ENCODE measurements around the gene ANXA6.

Gene ANXA6

DNA sequence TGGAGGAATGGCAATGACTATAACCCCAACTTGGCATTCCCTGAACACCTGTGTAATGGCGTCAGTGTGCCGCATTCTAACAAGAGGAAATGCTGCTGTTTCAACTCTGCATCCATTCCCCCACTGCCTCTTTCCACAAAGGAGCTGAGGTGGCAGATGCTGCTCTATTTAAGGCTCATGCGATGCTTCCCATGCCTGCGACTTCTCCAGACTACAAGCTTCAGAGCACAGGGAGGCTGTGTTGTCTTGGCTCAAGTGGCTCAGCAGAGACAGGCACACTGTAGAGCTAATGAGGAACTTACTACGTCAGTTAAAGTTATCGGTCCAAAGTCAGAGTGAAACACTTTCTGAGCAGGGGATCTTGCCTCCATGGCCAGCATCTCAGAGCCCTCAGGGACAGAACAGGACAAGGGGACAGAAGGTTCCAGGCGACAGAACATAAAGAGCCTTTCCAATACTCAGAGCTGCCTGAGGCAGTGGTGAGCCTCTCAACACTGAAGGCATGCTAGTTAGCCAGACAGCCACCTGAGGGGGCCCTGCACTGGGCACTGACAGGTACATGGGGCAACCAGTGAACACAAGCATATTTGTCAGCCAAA, 98.6 kb downstream of the ANXA6 start:
- peaks cover 97% of the 10 kb centered on the region for H3K36me3 ChIP-seq (ENCODE audit: insufficient read depth, low read length)
- H3K27me3 ChIP-seq (ENCODE audit: insufficient read depth, low read length, poor library complexity), result no peaks in the 10 kb centered on the region
- H3K9me3 ChIP-seq (ENCODE audit: insufficient read depth, low read length, severe bottlenecking), result no peaks in the 10 kb centered on the region
- H3K9ac ChIP-seq (ENCODE audit: low read depth, low read length), result no peak overlapping the region
- H2AFZ ChIP-seq (ENCODE audit: low read depth, low read length), result no peak overlapping the region
- peaks cover 21% of the 10 kb centered on the region for H4K20me1 ChIP-seq (ENCODE audit: insufficient read depth, low read length)
- no peak overlapping the region for H3K27ac ChIP-seq (ENCODE audit: low read length)
- no peak overlapping the region for H3K4me3 ChIP-seq (ENCODE audit: low read depth in 1 of 2, low read length in 2 of 2)
- H3K4me1 ChIP-seq (ENCODE audit: insufficient read depth, low read length), result no peaks in the 10 kb centered on the region
- ATAC-seq (ENCODE audit: insufficient read depth, low read depth) (peak; percentile 31; the same call in 2 of the 3 replicates), DNase-seq (no peak)
- TF ChIP-seq, protein P1, sequence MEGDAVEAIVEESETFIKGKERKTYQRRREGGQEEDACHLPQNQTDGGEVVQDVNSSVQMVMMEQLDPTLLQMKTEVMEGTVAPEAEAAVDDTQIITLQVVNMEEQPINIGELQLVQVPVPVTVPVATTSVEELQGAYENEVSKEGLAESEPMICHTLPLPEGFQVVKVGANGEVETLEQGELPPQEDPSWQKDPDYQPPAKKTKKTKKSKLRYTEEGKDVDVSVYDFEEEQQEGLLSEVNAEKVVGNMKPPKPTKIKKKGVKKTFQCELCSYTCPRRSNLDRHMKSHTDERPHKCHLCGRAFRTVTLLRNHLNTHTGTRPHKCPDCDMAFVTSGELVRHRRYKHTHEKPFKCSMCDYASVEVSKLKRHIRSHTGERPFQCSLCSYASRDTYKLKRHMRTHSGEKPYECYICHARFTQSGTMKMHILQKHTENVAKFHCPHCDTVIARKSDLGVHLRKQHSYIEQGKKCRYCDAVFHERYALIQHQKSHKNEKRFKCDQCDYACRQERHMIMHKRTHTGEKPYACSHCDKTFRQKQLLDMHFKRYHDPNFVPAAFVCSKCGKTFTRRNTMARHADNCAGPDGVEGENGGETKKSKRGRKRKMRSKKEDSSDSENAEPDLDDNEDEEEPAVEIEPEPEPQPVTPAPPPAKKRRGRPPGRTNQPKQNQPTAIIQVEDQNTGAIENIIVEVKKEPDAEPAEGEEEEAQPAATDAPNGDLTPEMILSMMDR (IDR thresholded peaks at IDR 0.05; ENCODE audit: borderline replicate concordance, extremely low read depth, low read length, poor library complexity, severe bottlenecking), result no peak
- TF ChIP-seq EZH2 (IDR thresholded peaks at IDR 0.05; ENCODE audit: borderline replicate concordance, low read depth, low read length, severe bottlenecking), result no peak
- peaks cover 5% of the 10 kb centered on the region for H3K79me2 ChIP-seq (ENCODE audit: insufficient read depth, low read length)
- no peak overlapping the region for H3K4me2 ChIP-seq (ENCODE audit: insufficient read depth, low read length)

DNA sequence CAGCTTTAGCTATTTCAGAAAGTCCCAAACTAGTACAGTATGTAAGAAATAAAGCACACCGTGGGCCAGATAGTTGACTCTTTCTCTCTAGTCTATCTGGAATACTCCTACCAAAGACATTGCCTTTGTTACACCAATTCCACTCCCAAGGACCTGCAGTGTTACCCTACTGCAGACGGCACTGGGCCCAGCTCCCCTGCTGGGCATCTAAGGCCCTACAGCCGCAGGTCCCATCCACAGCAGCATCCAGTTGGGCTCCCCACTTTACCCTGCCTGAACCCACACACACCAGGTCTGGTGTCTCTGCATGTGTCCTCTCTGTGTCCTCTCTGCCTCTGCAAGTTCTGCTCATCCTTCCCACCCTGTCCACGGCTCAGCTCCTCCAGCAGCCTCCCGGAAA, 99.3 kb downstream of the ANXA6 start:
- no peak for ATAC-seq (ENCODE audit: insufficient read depth, low read depth)
- TF ChIP-seq, protein P1 (IDR thresholded peaks at IDR 0.05; ENCODE audit: borderline replicate concordance, extremely low read depth, low read length, poor library complexity, severe bottlenecking), result no peak
- H3K36me3 ChIP-seq (ENCODE audit: insufficient read depth, low read length), result peaks cover 98% of the 10 kb centered on the region
- no peaks in the 10 kb centered on the region for H3K27me3 ChIP-seq (ENCODE audit: insufficient read depth, low read length, poor library complexity)
- no peaks in the 10 kb centered on the region for H3K4me1 ChIP-seq (ENCODE audit: insufficient read depth, low read length)
- no peaks in the 10 kb centered on the region for H3K9me3 ChIP-seq (ENCODE audit: insufficient read depth, low read length, severe bottlenecking)
- peaks cover 4% of the 10 kb centered on the region for H3K79me2 ChIP-seq (ENCODE audit: insufficient read depth, low read length)
- peaks cover 25% of the 10 kb centered on the region for H4K20me1 ChIP-seq (ENCODE audit: insufficient read depth, low read length)
- H3K9ac ChIP-seq (ENCODE audit: low read depth, low read length), result no peak overlapping the region
- H2AFZ ChIP-seq (ENCODE audit: low read depth, low read length), result no peak overlapping the region
- no peak for DNase-seq
- H3K4me3 ChIP-seq (ENCODE audit: low read depth in 1 of 2, low read length in 2 of 2), result no peak overlapping the region
- no peak overlapping the region for H3K4me2 ChIP-seq (ENCODE audit: insufficient read depth, low read length)
- H3K27ac ChIP-seq (ENCODE audit: low read length), result no peak overlapping the region

DNA sequence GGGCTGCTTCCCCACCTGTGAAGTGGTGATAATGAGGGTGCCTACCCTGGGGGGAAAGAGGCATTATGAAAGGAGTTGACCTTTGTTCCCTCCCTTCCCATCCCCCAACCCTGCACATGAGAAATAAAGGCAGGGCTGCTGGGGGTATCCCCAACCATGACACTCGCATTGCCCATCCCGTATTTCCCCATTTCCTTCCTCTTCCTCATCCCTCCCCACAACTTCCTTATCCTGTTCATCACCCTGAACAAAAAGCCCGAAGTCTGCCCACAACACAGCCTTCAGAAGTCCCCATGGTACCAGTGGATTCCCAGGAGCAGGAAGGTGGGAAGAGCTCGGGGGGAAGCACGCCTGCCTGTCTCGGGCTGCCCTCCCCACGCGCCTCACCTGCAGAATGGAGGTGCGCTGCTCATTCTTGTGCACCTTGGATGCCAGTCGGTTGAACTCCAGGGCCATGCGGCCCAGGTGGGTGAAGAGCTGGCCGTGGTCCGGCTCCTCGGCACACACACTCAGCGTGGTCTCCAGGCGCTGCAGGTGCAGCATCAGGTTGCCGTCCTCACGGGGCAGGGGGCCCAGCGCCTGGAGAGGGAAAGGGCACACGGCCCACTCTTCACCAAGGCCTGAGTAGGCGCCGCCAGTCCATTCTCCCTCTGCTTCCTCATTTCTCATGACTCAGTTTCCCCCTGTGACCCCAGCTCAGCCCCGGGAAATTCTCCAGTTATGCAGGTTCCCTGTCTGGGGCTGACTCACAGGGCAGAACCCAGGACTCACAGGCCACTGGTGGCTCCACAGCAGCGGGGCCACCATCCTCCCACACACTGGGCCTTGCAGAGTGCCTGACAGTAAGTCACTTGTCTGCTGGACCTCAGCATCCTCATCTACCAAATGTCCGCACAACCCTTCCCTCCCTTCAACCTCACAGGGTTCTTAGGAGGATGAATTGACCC, 100.9 kb downstream of the ANXA6 start:
- Histone ChIP-seq H3K9me3 (ENCODE audit: insufficient read depth, low read length, severe bottlenecking) (no peaks in the 10 kb centered on the region), H3K4me1 (ENCODE audit: insufficient read depth, low read length) (no peaks in the 10 kb centered on the region), H3K27ac (ENCODE audit: low read length) (no peak overlapping the region), H3K9ac (ENCODE audit: low read depth, low read length) (no peak overlapping the region), H2AFZ (ENCODE audit: low read depth, low read length) (no peak overlapping the region), H3K36me3 (ENCODE audit: insufficient read depth, low read length) (peaks cover 95% of the 10 kb centered on the region), H3K79me2 (ENCODE audit: insufficient read depth, low read length) (no peaks in the 10 kb centered on the region), H3K27me3 (ENCODE audit: insufficient read depth, low read length, poor library complexity) (no peaks in the 10 kb centered on the region), H4K20me1 (ENCODE audit: insufficient read depth, low read length) (peaks cover 12% of the 10 kb centered on the region; the same call in 1 of the 2 replicates), H3K4me3 (ENCODE audit: low read depth in 1 of 2, low read length in 2 of 2) (no peak overlapping the region), H3K4me2 (ENCODE audit: insufficient read depth, low read length) (no peak overlapping the region)
- no peak for DNase-seq
- TF ChIP-seq, protein P1 (IDR thresholded peaks at IDR 0.05; ENCODE audit: borderline replicate concordance, extremely low read depth, low read length, poor library complexity, severe bottlenecking), result no peak
- TF ChIP-seq EZH2 (IDR thresholded peaks at IDR 0.05; ENCODE audit: borderline replicate concordance, low read depth, low read length, severe bottlenecking), result no peak
- no peak for ATAC-seq (ENCODE audit: insufficient read depth, low read depth)
